Thyroid gland (tissue), 4 donors: Measurements from ENCODE around the gene PALM3.

Experiments
- CTCF ChIP-seq, 6 experiments: fragments of 200-600 bp in 3 of 6; fragments of 450-650 bp in 3 of 6; sonication (generic) in 3 of 6; IDR thresholded peaks; one replicate each; pipeline ENCODE4 v1.5.1; 2016 to 2019; ENCODE audit warnings: antibody characterized with exemption in 6 of 6, mild to moderate bottlenecking in 2 of 6, inconsistent platforms in 1 of 6, moderate library complexity in 1 of 6
- POLR2A ChIP-seq, 2 donors: fragments of 450-650 bp; IDR thresholded peaks; one replicate each; pipeline ENCODE4 v1.6.1; 2017; ENCODE audit warnings: antibody characterized with exemption in 2 of 2, mild to moderate bottlenecking in 2 of 2, moderate library complexity in 1 of 2

GRCh38 chr19:14094854-14095253 lies 33.0 kb upstream of the PALM3 start:
- TF ChIP-seq POLR2A (IDR thresholded peaks at IDR 0.05) (no peak), CTCF (IDR thresholded peaks at IDR 0.05) (no peak)
